ENCODE data around the gene LYPD3. TPM values are rescaled to one million over a fixed set of nuclear protein-coding genes. Genes with fewer than 3 reads are reported as not detected.
A peak's percentile ranks its signal among the peaks of the same experiment; 100 is the strongest.

Gene LYPD3
- total RNA-seq, 1 donor from 2014 or later: 0.60 TPM

GRCh38 chr19:43435775-43436174 lies 29.6 kb downstream of the LYPD3 start:
- TF ChIP-seq CTCF (IDR thresholded peaks at IDR 0.05; ENCODE audit: unreplicated experiment): no peak

GRCh38 chr19:43433689-43434088 lies 31.7 kb downstream of the LYPD3 start:
- H3K9me3 Mint-ChIP-seq (ENCODE audit: low read depth): no peaks in the 10 kb centered on the region
- no peak for TF ChIP-seq CTCF (IDR thresholded peaks at IDR 0.05; ENCODE audit: unreplicated experiment)
- H3K36me3 Mint-ChIP-seq (ENCODE audit: insufficient read depth): no peaks in the 10 kb centered on the region
- no peak for DNase-seq (ENCODE audit: low spot score, unreplicated experiment)
- no peaks in the 10 kb centered on the region for H3K4me1 Mint-ChIP-seq (ENCODE audit: low read depth)
- peaks cover 6% of the 10 kb centered on the region for H3K27me3 Mint-ChIP-seq
- H3K27ac Mint-ChIP-seq: no peak overlapping the region
- H3K4me3 Mint-ChIP-seq (ENCODE audit: low read depth): no peak overlapping the region

More at GRCh38 chr19:43435775-43436174, 29.6 kb downstream of the LYPD3 start:
- Mint-ChIP-seq H3K4me3 (ENCODE audit: low read depth) (no peak overlapping the region), H3K27me3 (peaks cover 12% of the 10 kb centered on the region), H3K36me3 (ENCODE audit: insufficient read depth) (no peaks in the 10 kb centered on the region), H3K27ac (no peak overlapping the region), H3K4me1 (ENCODE audit: low read depth) (no peaks in the 10 kb centered on the region), H3K9me3 (ENCODE audit: low read depth) (no peaks in the 10 kb centered on the region)
- DNase-seq (ENCODE audit: low spot score, unreplicated experiment): no peak

- Mint-ChIP-seq H3K4me3 (ENCODE audit: low read depth) (no peak overlapping the region), H3K27ac (no peak overlapping the region), H3K36me3 (ENCODE audit: insufficient read depth) (no peaks in the 10 kb centered on the region), H3K27me3 (peaks cover 6% of the 10 kb centered on the region), H3K9me3 (ENCODE audit: low read depth) (no peaks in the 10 kb centered on the region), H3K4me1 (ENCODE audit: low read depth) (no peaks in the 10 kb centered on the region)
- no peak for DNase-seq (ENCODE audit: low spot score, unreplicated experiment)
- no peak for TF ChIP-seq CTCF (IDR thresholded peaks at IDR 0.05; ENCODE audit: unreplicated experiment)
Observed at GRCh38 chr19:43433358-43433673, 32.1 kb downstream of the LYPD3 start.

GRCh38 chr19:43430976-43431375 lies 34.4 kb downstream of the LYPD3 start:
- TF ChIP-seq CTCF (IDR thresholded peaks at IDR 0.05; ENCODE audit: unreplicated experiment): no peak
- Mint-ChIP-seq H3K4me3 (ENCODE audit: low read depth) (no peak overlapping the region), H3K9me3 (ENCODE audit: low read depth) (no peaks in the 10 kb centered on the region), H3K27ac (no peak overlapping the region), H3K36me3 (ENCODE audit: insufficient read depth) (no peaks in the 10 kb centered on the region), H3K4me1 (ENCODE audit: low read depth) (peaks cover 2% of the 10 kb centered on the region), H3K27me3 (peaks cover 6% of the 10 kb centered on the region)
- DNase-seq (ENCODE audit: low spot score, unreplicated experiment): no peak

GRCh38 chr19:43430142-43430710 lies 35.2 kb downstream of the LYPD3 start:
- no peaks in the 10 kb centered on the region for H3K9me3 Mint-ChIP-seq (ENCODE audit: low read depth)
- DNase-seq (ENCODE audit: low spot score, unreplicated experiment): no peak
- H3K4me1 Mint-ChIP-seq (ENCODE audit: low read depth): peaks cover 2% of the 10 kb centered on the region
- H3K27me3 Mint-ChIP-seq: peaks cover 3% of the 10 kb centered on the region
- peak; percentile 46 for TF ChIP-seq CTCF (IDR thresholded peaks at IDR 0.05; ENCODE audit: unreplicated experiment)
- H3K27ac Mint-ChIP-seq: no peak overlapping the region
- no peak overlapping the region for H3K4me3 Mint-ChIP-seq (ENCODE audit: low read depth)
- no peaks in the 10 kb centered on the region for H3K36me3 Mint-ChIP-seq (ENCODE audit: insufficient read depth)
